OCI-LY1 (cell line): ENCODE data around the gene VPS39.

Experiments used
- H2AFZ ChIP-seq: fragments of 200-600 bp; sonication (generic), shearing (Covaris generic); 2 replicates; pipeline ENCODE4 v1.6.0; 2014; ENCODE audit warnings: antibody characterized with exemption, mild to moderate bottlenecking, low read length
- H3F3A ChIP-seq: fragments of 200-600 bp; sonication (generic), shearing (Covaris generic); 2 replicates; pipeline ENCODE4 v1.6.0; 2014; ENCODE audit warnings: mild to moderate bottlenecking, antibody characterized with exemption, low read length, moderate library complexity; ENCODE audit not compliant: insufficient read depth
- H3K27ac ChIP-seq: fragments of 200-600 bp; sonication (generic); 2 replicates; pipeline ENCODE4 v1.5.1; 2014; ENCODE audit warnings: low read length, mixed run types, mild to moderate bottlenecking, low read depth; ENCODE audit not compliant: poor library complexity, severe bottlenecking
- H3K27me3 ChIP-seq: fragments of 200-600 bp; sonication (generic); 2 replicates; pipeline ENCODE4 v1.6.0; 2014; ENCODE audit warnings: antibody characterized with exemption, mild to moderate bottlenecking, low read length, moderate library complexity; ENCODE audit not compliant: insufficient read depth
- H3K36me3 ChIP-seq: fragments of 200-600 bp; sonication (generic); 2 replicates; pipeline ENCODE4 v1.6.1; 2014; ENCODE audit warnings: mild to moderate bottlenecking, antibody characterized with exemption, low read length, moderate library complexity, mixed read lengths; ENCODE audit not compliant: insufficient read depth
- H3K4me1 ChIP-seq: fragments of 200-600 bp; sonication (generic); 2 replicates; pipeline ENCODE4 v1.5.1; 2014; ENCODE audit warnings: mild to moderate bottlenecking, low read length, moderate library complexity; ENCODE audit not compliant: insufficient read depth, severe bottlenecking
- H3K4me2 ChIP-seq: fragments of 200-600 bp; sonication (generic), shearing (Covaris generic); 2 replicates; pipeline ENCODE4 v1.6.1; 2014; ENCODE audit warnings: low read length
- H3K4me3 ChIP-seq: fragments of 200-600 bp; sonication (generic); 2 replicates; pipeline ENCODE4 v1.5.1; 2014; ENCODE audit warnings: low read length, low read depth, mild to moderate bottlenecking, mixed read lengths; ENCODE audit not compliant: poor library complexity, severe bottlenecking
- H3K79me2 ChIP-seq: fragments of 200-600 bp; shearing (Covaris generic); 2 replicates; pipeline ENCODE4 v1.6.1; 2016; ENCODE audit warnings: mixed run types, low read length, mixed read lengths; ENCODE audit not compliant: insufficient read depth
- H3K9ac ChIP-seq: fragments of 200-600 bp; sonication (generic), shearing (Covaris generic); 2 replicates; pipeline ENCODE4 v1.6.1; 2014; ENCODE audit warnings: mild to moderate bottlenecking, low read length, mixed read lengths
- H3K9me2 ChIP-seq: fragments of 200-600 bp; sonication (generic), shearing (Covaris generic); 2 replicates; pipeline ENCODE4 v1.6.1; 2014; ENCODE audit warnings: low read depth, mild to moderate bottlenecking, low read length, mixed read lengths
- H3K9me3 ChIP-seq: fragments of 200-600 bp; shearing (Covaris generic); 2 replicates; pipeline ENCODE4 v1.6.1; 2014; ENCODE audit warnings: low read length, mixed read lengths
- H4K20me1 ChIP-seq: fragments of 200-600 bp; sonication (generic), shearing (Covaris generic); 2 replicates; pipeline ENCODE4 v1.6.0; 2016; ENCODE audit warnings: mild to moderate bottlenecking, low read length; ENCODE audit not compliant: insufficient read depth
- CTCF ChIP-seq: fragments of 200-600 bp; sonication (generic), shearing (Covaris generic); IDR thresholded peaks from 2 replicates; pipeline ENCODE4 v1.5.1; 2017; ENCODE audit warnings: mild to moderate bottlenecking, antibody characterized with exemption, low read length, moderate library complexity, mixed read lengths
- EZH2 ChIP-seq: fragments of 200-600 bp; sonication (generic), shearing (Covaris generic); IDR thresholded peaks from 2 replicates; pipeline ENCODE4 v1.8.0; 2017; ENCODE audit warnings: borderline replicate concordance, mixed run types, mild to moderate bottlenecking, antibody characterized with exemption, low read length, moderate library complexity, mixed read lengths

VPS39 gene

GRCh38 chr15:42202653-42203052 is 5.5 kb downstream of the VPS39 start:
- no peak overlapping the region for H2AFZ ChIP-seq
- TF ChIP-seq CTCF (no peak), EZH2 (no peak)

GRCh38 chr15:42201801-42202200 is 6.3 kb downstream of the VPS39 start:
- peaks cover 32% of the 10 kb centered on the region for H3K36me3 ChIP-seq
- H4K20me1 ChIP-seq: no peaks in the 10 kb centered on the region
- H3K27ac ChIP-seq: no peak overlapping the region
- H3K27me3 ChIP-seq: no peaks in the 10 kb centered on the region
- H2AFZ ChIP-seq: no peak overlapping the region
- no peak overlapping the region for H3K4me3 ChIP-seq
- TF ChIP-seq EZH2: no peak
- no peak for TF ChIP-seq CTCF
- no peaks in the 10 kb centered on the region for H3K9me3 ChIP-seq
- H3K9ac ChIP-seq: no peak overlapping the region
- H3K4me2 ChIP-seq: no peak overlapping the region
- peaks cover under 1% of the 10 kb centered on the region; the same call in 1 of the 2 replicates for H3K79me2 ChIP-seq
- H3K4me1 ChIP-seq: peaks cover 8% of the 10 kb centered on the region
- H3K9me2 ChIP-seq: no peaks in the 10 kb centered on the region
- H3F3A ChIP-seq: no peaks in the 10 kb centered on the region

More at GRCh38 chr15:42202653-42203052, 5.5 kb downstream of the VPS39 start:
- Histone ChIP-seq H3F3A (no peaks in the 10 kb centered on the region), H3K4me2 (no peak overlapping the region), H3K4me1 (peaks cover 16% of the 10 kb centered on the region), H4K20me1 (no peaks in the 10 kb centered on the region), H3K4me3 (no peak overlapping the region), H3K9ac (no peak overlapping the region), H3K79me2 (peaks cover 9% of the 10 kb centered on the region), H3K27me3 (no peaks in the 10 kb centered on the region), H3K27ac (no peak overlapping the region), H3K36me3 (peaks cover 29% of the 10 kb centered on the region; the same call in 1 of the 2 replicates), H3K9me3 (no peaks in the 10 kb centered on the region), H3K9me2 (no peaks in the 10 kb centered on the region)

GRCh38 chr15:42199126-42199525 is 9.0 kb downstream of the VPS39 start:
- TF ChIP-seq EZH2 (no peak), CTCF (no peak)
- Histone ChIP-seq H3K27me3 (no peaks in the 10 kb centered on the region), H3K4me1 (no peaks in the 10 kb centered on the region), H3K4me3 (no peak overlapping the region), H3K27ac (no peak overlapping the region), H3F3A (no peaks in the 10 kb centered on the region), H3K79me2 (no peaks in the 10 kb centered on the region), H2AFZ (no peak overlapping the region), H3K9me3 (no peaks in the 10 kb centered on the region), H3K9ac (no peak overlapping the region), H3K4me2 (no peak overlapping the region), H3K36me3 (peaks cover 43% of the 10 kb centered on the region), H3K9me2 (no peaks in the 10 kb centered on the region), H4K20me1 (no peaks in the 10 kb centered on the region)
